HepG2 (cell line): Measurements from ENCODE around the gene BBS5.

Source experiments
- ATF7 ChIP-seq, 2 experiments: fragments of 450-650 bp in 1 of 2; sonication (generic) in 1 of 2; formaldehyde crosslinking in 1 of 2; IDR thresholded peaks; 2 replicates each; pipeline versions ENCODE4 v1.4.0 to v1.6.1; 2016 to 2020; ENCODE audit warnings: antibody characterized with exemption in 1 of 2, mild to moderate bottlenecking in 1 of 2, missing genetic modification reagents in 1 of 2
- EP300 ChIP-seq, 3 experiments: sonication (generic) in 1 of 3; formaldehyde crosslinking in 1 of 3; IDR thresholded peaks; 2 replicates each; pipeline versions ENCODE4 v1.5.1 to v1.6.1; 2011 to 2020; ENCODE audit warnings: low read depth in 2 of 3, low read length in 2 of 3, borderline replicate concordance in 1 of 3, improper control_type of control experiment in 1 of 3, mild to moderate bottlenecking in 1 of 3, missing genetic modification reagents in 1 of 3, moderate library complexity in 1 of 3
- KAT8 ChIP-seq: IDR thresholded peaks from 2 replicates; pipeline ENCODE4 v1.6.1; 2016; ENCODE audit warnings: missing genetic modification reagents, missing compliant biosample characterization
- MZF1 ChIP-seq: sonication (generic); formaldehyde crosslinking; IDR thresholded peaks from 2 replicates; pipeline ENCODE4 v1.8.1; 2023; ENCODE audit warnings: mild to moderate bottlenecking, missing genetic modification reagents, borderline replicate concordance
- NR2F6 ChIP-seq, 2 experiments: IDR thresholded peaks; 2 replicates each; pipeline ENCODE4 v1.6.1; 2016; ENCODE audit warnings: antibody characterized with exemption in 1 of 2, mild to moderate bottlenecking in 1 of 2
- PHF5A ChIP-seq: IDR thresholded peaks from one replicate; pipeline ENCODE4 v1.6.1; 2018; ENCODE audit warnings: low read depth, missing genetic modification reagents; ENCODE audit not compliant: unreplicated experiment
- POLR2A ChIP-seq, 2 experiments: IDR thresholded peaks; 2 replicates each; pipeline ENCODE4 v1.6.1; 2011; ENCODE audit warnings: low read depth in 2 of 2, low read length in 2 of 2, mild to moderate bottlenecking in 1 of 2, moderate library complexity in 1 of 2; ENCODE audit not compliant: insufficient read depth in 1 of 2
- SP2 ChIP-seq: sonication (generic); formaldehyde crosslinking; IDR thresholded peaks from 2 replicates; pipeline ENCODE4 v1.5.1; 2020; ENCODE audit warnings: mild to moderate bottlenecking, missing genetic modification reagents
- TF ChIP-seq, protein P1 (sequence below): sonication (generic); formaldehyde crosslinking; IDR thresholded peaks from 2 replicates; pipeline ENCODE4 v1.4.0; 2020; ENCODE audit warnings: mild to moderate bottlenecking, missing genetic modification reagents
- TF ChIP-seq, protein P2 (sequence below): sonication (generic); formaldehyde crosslinking; IDR thresholded peaks from 2 replicates; pipeline ENCODE4 v1.5.0; 2020; ENCODE audit warnings: mild to moderate bottlenecking, missing genetic modification reagents, moderate library complexity
- TF ChIP-seq, protein P3 (sequence below): sonication (generic); formaldehyde crosslinking; IDR thresholded peaks from 2 replicates; pipeline ENCODE4 v1.8.1; 2023; ENCODE audit warnings: missing genetic modification reagents, inconsistent platforms, borderline replicate concordance

DNA sequence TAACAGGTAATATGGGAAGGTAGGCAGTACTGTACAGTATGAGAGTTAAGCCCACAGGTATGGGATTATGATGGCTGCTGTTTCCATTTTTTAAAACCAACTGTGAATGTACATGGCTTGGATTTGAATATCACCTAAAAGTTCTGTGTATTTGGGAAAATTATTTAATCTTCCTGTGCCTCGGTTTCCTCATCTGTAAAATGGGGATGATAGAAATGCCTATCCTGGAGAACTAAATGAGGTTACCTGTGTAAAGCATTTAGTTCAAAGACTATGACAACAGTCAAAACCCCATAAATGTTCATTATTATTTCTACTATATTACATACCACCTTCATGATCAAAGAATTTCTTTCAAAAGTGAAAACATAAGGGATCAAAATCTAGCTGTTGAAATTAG lies 33.8 kb downstream of the BBS5 start:
- TF ChIP-seq SP2 (CRISPR knock-in tag) (no peak), KAT8 (no peak), MZF1 (CRISPR knock-in tag) (no peak), PHF5A (CRISPR knock-in tag) (no peak), POLR2A (IDR thresholded peaks at IDR 0.05; ENCODE audit: insufficient read depth in 1 of 2, low read depth in 2 of 2, low read length in 2 of 2) (no peak), NR2F6 (IDR thresholded peaks at IDR 0.05) (no peak), NR2F6 (CRISPR knock-in tag; IDR thresholded peaks at IDR 0.05) (no peak), ATF7 (IDR thresholded peaks at IDR 0.05) (no peak), ATF7 (CRISPR knock-in tag; IDR thresholded peaks at IDR 0.05) (no peak), EP300 (IDR thresholded peaks at IDR 0.05; ENCODE audit: low read depth in 2 of 2, low read length in 2 of 2) (no peak), EP300 (CRISPR knock-in tag; IDR thresholded peaks at IDR 0.05; ENCODE audit: borderline replicate concordance) (no peak)
- TF ChIP-seq, protein P1, sequence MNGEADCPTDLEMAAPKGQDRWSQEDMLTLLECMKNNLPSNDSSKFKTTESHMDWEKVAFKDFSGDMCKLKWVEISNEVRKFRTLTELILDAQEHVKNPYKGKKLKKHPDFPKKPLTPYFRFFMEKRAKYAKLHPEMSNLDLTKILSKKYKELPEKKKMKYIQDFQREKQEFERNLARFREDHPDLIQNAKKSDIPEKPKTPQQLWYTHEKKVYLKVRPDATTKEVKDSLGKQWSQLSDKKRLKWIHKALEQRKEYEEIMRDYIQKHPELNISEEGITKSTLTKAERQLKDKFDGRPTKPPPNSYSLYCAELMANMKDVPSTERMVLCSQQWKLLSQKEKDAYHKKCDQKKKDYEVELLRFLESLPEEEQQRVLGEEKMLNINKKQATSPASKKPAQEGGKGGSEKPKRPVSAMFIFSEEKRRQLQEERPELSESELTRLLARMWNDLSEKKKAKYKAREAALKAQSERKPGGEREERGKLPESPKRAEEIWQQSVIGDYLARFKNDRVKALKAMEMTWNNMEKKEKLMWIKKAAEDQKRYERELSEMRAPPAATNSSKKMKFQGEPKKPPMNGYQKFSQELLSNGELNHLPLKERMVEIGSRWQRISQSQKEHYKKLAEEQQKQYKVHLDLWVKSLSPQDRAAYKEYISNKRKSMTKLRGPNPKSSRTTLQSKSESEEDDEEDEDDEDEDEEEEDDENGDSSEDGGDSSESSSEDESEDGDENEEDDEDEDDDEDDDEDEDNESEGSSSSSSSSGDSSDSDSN: no peak
- TF ChIP-seq, protein P2, sequence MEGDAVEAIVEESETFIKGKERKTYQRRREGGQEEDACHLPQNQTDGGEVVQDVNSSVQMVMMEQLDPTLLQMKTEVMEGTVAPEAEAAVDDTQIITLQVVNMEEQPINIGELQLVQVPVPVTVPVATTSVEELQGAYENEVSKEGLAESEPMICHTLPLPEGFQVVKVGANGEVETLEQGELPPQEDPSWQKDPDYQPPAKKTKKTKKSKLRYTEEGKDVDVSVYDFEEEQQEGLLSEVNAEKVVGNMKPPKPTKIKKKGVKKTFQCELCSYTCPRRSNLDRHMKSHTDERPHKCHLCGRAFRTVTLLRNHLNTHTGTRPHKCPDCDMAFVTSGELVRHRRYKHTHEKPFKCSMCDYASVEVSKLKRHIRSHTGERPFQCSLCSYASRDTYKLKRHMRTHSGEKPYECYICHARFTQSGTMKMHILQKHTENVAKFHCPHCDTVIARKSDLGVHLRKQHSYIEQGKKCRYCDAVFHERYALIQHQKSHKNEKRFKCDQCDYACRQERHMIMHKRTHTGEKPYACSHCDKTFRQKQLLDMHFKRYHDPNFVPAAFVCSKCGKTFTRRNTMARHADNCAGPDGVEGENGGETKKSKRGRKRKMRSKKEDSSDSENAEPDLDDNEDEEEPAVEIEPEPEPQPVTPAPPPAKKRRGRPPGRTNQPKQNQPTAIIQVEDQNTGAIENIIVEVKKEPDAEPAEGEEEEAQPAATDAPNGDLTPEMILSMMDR (CRISPR knock-in tag): no peak
- TF ChIP-seq, protein P3, sequence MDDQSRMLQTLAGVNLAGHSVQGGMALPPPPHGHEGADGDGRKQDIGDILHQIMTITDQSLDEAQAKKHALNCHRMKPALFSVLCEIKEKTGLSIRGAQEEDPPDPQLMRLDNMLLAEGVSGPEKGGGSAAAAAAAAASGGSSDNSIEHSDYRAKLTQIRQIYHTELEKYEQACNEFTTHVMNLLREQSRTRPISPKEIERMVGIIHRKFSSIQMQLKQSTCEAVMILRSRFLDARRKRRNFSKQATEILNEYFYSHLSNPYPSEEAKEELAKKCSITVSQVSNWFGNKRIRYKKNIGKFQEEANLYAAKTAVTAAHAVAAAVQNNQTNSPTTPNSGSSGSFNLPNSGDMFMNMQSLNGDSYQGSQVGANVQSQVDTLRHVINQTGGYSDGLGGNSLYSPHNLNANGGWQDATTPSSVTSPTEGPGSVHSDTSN (CRISPR knock-in tag): no peak
